Keratinocyte (primary cell): ENCODE measurements around the gene AK2. TPM values are rescaled to one million over a fixed set of nuclear protein-coding genes. Genes with fewer than 3 reads are reported as not detected.

Experiments
- DNase-seq: peaks from one replicate; pipeline ENCODE4 v3.0.0-alpha.2; 2011; ENCODE audit warnings: low read depth, missing footprints, low spot score
- FAIRE-seq: peaks from 2 replicates; lab custom pipeline; 2011; peaks lifted over from hg19 to GRCh38; lab: Jason Lieb, UNC
- H2AFZ ChIP-seq: 2 replicates; pipeline ENCODE4 v1.6.0; 2012; ENCODE audit warnings: low read length, control low read depth, inconsistent platforms; ENCODE audit not compliant: control insufficient read depth
- H3K27ac ChIP-seq: 2 replicates; pipeline ENCODE4 v1.5.1; 2011; ENCODE audit warnings: low read length; ENCODE audit not compliant: control insufficient read depth, insufficient read depth
- H3K27me3 ChIP-seq: 3 replicates; pipeline ENCODE4 v1.6.0; 2011; ENCODE audit warnings: low read length; ENCODE audit not compliant: control insufficient read depth, insufficient read depth; ENCODE audit errors: extremely low read depth
- H3K36me3 ChIP-seq, 2 experiments: 2 replicates in 1 of 2; 3 replicates in 1 of 2; pipeline ENCODE4 v1.5.1; 2011; ENCODE audit warnings: low read length in 2 of 2, mild to moderate bottlenecking in 1 of 2; ENCODE audit not compliant: control insufficient read depth in 2 of 2, insufficient read depth in 2 of 2; ENCODE audit errors: extremely low read depth in 1 of 2
- H3K4me1 ChIP-seq: 3 replicates; pipeline ENCODE4 v1.5.1; 2011; ENCODE audit warnings: low read length; ENCODE audit not compliant: control insufficient read depth, insufficient read depth; ENCODE audit errors: extremely low read depth
- H3K4me2 ChIP-seq: 3 replicates; pipeline ENCODE4 v1.6.0; 2011; ENCODE audit warnings: low read depth, low read length; ENCODE audit not compliant: control insufficient read depth, insufficient read depth; ENCODE audit errors: extremely low read depth
- H3K4me3 ChIP-seq, 3 experiments: fragments of 200-600 bp in 1 of 3; sonication (generic) in 1 of 3; 2 replicates in 2 of 3; 3 replicates in 1 of 3; pipeline ENCODE4 v1.5.1; 2011 to 2016; ENCODE audit warnings: low read length in 3 of 3, mild to moderate bottlenecking in 3 of 3, control low read depth in 2 of 3, inconsistent platforms in 1 of 3, low read depth in 1 of 3, mixed read lengths in 1 of 3, mixed run types in 1 of 3, moderate library complexity in 1 of 3; ENCODE audit not compliant: control insufficient read depth in 2 of 3, insufficient read depth in 2 of 3; ENCODE audit errors: extremely low read depth in 1 of 3
- H3K79me2 ChIP-seq: 2 replicates; pipeline ENCODE4 v1.6.0; 2012; ENCODE audit warnings: low read length; ENCODE audit not compliant: control insufficient read depth, insufficient read depth
- H3K9ac ChIP-seq: 3 replicates; pipeline ENCODE4 v1.6.0; 2011; ENCODE audit warnings: low read length; ENCODE audit not compliant: control insufficient read depth, insufficient read depth; ENCODE audit errors: extremely low read depth
- H3K9me1 ChIP-seq: 3 replicates; pipeline ENCODE4 v1.6.0; 2011; ENCODE audit warnings: low read length; ENCODE audit not compliant: control insufficient read depth, insufficient read depth; ENCODE audit errors: extremely low read depth
- H3K9me3 ChIP-seq: 2 replicates; pipeline ENCODE4 v1.5.1; 2012; ENCODE audit warnings: low read depth, low read length; ENCODE audit not compliant: control insufficient read depth
- H4K20me1 ChIP-seq: 3 replicates; pipeline ENCODE4 v1.6.0; 2011; ENCODE audit warnings: low read length; ENCODE audit not compliant: control insufficient read depth, insufficient read depth; ENCODE audit errors: extremely low read depth
- EZH2 ChIP-seq: IDR thresholded peaks from one replicate; pipeline ENCODE4 v1.6.1; 2012; ENCODE audit warnings: inconsistent platforms, mild to moderate bottlenecking, low read length, moderate library complexity
- dilution Hi-C: fragments of 300-500 bp; cut with MboI; formaldehyde crosslinking; loops from one replicate; pipeline ENCODE4 v1.7.0; 2020; ENCODE audit warnings: low sequenced_read_pairs; ENCODE audit not compliant: extremely low pct_ligation_motif_present
- polyA plus RNA-seq, 5 experiments: library from polyadenylated mRNA; depleted of rRNA in 3 of 5; stranded (reverse) in 3 of 5; stranded (forward) in 1 of 5; unstranded in 1 of 5; fragments of >200 nt; gene quantifications; 1 replicate in 1 of 5; 2 replicates in 3 of 5; 3 replicates in 1 of 5; pipeline versions ENCODE4 v1.2.1 to v1.2.3, GENCODE V29; 2011 to 2012; ENCODE audit warnings: missing spikeins in 2 of 5, low read depth in 1 of 5, low replicate concordance in 1 of 5
- TF ChIP-seq, protein P1 (sequence below), 3 experiments: IDR thresholded peaks in 1 of 3; conservative IDR thresholded peaks in 1 of 3; optimal IDR thresholded peaks in 1 of 3; 2 replicates in 2 of 3; 3 replicates in 1 of 3; pipeline versions ENCODE3 to v1.5.1; 2011; ENCODE audit warnings: low read length in 3 of 3, mild to moderate bottlenecking in 3 of 3, moderate library complexity in 2 of 3, control low read depth in 1 of 3, inconsistent platforms in 1 of 3; ENCODE audit not compliant: insufficient read depth in 2 of 3; ENCODE audit errors: extremely low read depth in 1 of 3

The AK2 gene
- polyA plus RNA-seq, 1 donor (not counting 4 experiments of a cell fraction or from before 2014, with no cell fraction given) = 258 TPM

DNA sequence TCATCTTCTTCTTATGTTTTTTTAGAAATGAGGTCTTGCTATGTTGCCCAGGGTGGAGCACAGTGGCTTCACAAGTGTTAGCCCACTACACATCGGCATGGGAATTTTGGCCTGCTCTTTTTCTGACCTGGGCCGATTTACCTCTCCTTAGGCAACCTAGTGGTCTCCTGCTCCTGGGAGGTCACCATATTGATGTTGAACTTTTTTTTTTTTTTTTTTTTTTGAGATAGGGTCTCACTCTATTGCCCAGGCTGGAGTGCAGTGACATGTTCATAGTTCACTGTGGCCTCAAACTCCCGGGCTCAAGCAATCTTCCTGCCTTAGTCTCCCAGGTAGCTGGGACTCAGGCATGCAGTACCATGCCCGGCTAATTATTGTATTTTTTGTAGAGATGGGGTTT, 7.5 kb downstream of the AK2 start:
- H3K9ac ChIP-seq = no peak overlapping the region
- no peak overlapping the region for H3K4me2 ChIP-seq
- no peak overlapping the region for H3K27ac ChIP-seq
- H3K4me1 ChIP-seq = peaks cover 6% of the 10 kb centered on the region
- no peak overlapping the region for H3K4me3 ChIP-seq
- H3K79me2 ChIP-seq = peaks cover 91% of the 10 kb centered on the region
- H4K20me1 ChIP-seq = peaks cover 11% of the 10 kb centered on the region
- peaks cover 11 to 27% of the 10 kb centered on the region in 2 experiments for H3K36me3 ChIP-seq
- no peaks in the 10 kb centered on the region for H3K27me3 ChIP-seq
- no peaks in the 10 kb centered on the region for H3K9me3 ChIP-seq
- no peak for TF ChIP-seq EZH2
- TF ChIP-seq, protein P1, sequence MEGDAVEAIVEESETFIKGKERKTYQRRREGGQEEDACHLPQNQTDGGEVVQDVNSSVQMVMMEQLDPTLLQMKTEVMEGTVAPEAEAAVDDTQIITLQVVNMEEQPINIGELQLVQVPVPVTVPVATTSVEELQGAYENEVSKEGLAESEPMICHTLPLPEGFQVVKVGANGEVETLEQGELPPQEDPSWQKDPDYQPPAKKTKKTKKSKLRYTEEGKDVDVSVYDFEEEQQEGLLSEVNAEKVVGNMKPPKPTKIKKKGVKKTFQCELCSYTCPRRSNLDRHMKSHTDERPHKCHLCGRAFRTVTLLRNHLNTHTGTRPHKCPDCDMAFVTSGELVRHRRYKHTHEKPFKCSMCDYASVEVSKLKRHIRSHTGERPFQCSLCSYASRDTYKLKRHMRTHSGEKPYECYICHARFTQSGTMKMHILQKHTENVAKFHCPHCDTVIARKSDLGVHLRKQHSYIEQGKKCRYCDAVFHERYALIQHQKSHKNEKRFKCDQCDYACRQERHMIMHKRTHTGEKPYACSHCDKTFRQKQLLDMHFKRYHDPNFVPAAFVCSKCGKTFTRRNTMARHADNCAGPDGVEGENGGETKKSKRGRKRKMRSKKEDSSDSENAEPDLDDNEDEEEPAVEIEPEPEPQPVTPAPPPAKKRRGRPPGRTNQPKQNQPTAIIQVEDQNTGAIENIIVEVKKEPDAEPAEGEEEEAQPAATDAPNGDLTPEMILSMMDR (optimal IDR thresholded peaks at IDR 0.05 in 1 of 3, IDR thresholded peaks at IDR 0.05 in 1 of 3, conservative IDR thresholded peaks at IDR 0.05 in 1 of 3; ENCODE audit: extremely low read depth in 1 of 3, insufficient read depth in 2 of 3, low read length in 3 of 3) = no peak
- peaks cover 5% of the 10 kb centered on the region for H3K9me1 ChIP-seq
- FAIRE-seq (no peak), DNase-seq (no peak)
- dilution Hi-C loops = no loop called here
- H2AFZ ChIP-seq = no peak overlapping the region

- TF ChIP-seq, protein P1 (optimal IDR thresholded peaks at IDR 0.05 in 1 of 3, IDR thresholded peaks at IDR 0.05 in 1 of 3, conservative IDR thresholded peaks at IDR 0.05 in 1 of 3; ENCODE audit: extremely low read depth in 1 of 3, insufficient read depth in 2 of 3, low read length in 3 of 3) = no peak
- TF ChIP-seq EZH2 = no peak
- Histone ChIP-seq H3K9me3 (no peaks in the 10 kb centered on the region), H3K27me3 (no peaks in the 10 kb centered on the region), H3K9me1 (peaks cover 5% of the 10 kb centered on the region), H3K27ac (no peak overlapping the region), H2AFZ (no peak overlapping the region), H3K79me2 (peaks cover 71% of the 10 kb centered on the region), H3K4me2 (no peak overlapping the region), H3K4me1 (peaks cover 6% of the 10 kb centered on the region), H3K4me3 (no peak overlapping the region), H3K36me3 (peaks cover 20 to 46% of the 10 kb centered on the region in 2 experiments), H4K20me1 (peaks cover 7% of the 10 kb centered on the region), H3K9ac (no peak overlapping the region)
- FAIRE-seq (no peak), DNase-seq (no peak)
- dilution Hi-C loops = no loop called here
These were observed 10.9 kb downstream of the AK2 start for GRCh38 chr1:33025761-33026160.
